Measurements from ENCODE around the gene IGSF21. TPM values are rescaled to one million over a fixed set of nuclear protein-coding genes. Genes with fewer than 3 reads are reported as not detected.

IGSF21 gene
- total and polyA plus RNA-seq, 2 of the 8 experiments (the other 6 are each of a cell fraction or from before 2014, with no cell fraction given) = 22.5 to 28.5 TPM

DNA sequence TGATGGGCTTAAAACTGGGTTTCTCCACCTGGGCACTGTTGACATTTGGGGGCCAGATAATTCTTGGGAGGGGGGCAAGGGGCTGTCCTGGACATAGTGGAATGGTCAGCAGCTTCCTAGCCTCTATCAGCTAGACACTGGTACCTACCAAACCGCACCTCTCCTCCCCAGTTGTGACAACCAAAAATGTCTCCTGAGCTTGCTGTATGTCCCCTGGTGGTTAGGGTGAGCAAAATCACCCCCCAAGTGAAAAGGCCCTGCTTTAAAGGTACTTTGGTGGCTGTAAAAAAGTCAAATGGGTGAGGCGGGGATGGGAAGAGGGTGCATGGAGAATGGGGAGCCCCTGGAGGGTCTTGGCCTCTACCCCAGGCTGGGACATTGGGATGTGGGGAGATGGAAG is 182.0 kb downstream of the IGSF21 start:
- ChIA-PET CTCF (ENCODE audit: partially characterized antibody) (interaction anchor here (0.7 to 2.7 kb wide), 13 partner anchors 10 to 287 kb away, joined by 3 to 49 read pairs (median 4); no protein-coding TSS in a partner anchor), POLR2A (ENCODE audit: partially characterized antibody) (interaction anchor here (0.9 to 2.8 kb wide), 3 partner anchors 10 to 25 kb away, joined by 3 to 19 read pairs (median 8); no protein-coding TSS in a partner anchor)

More for the DNA sequence above, 182.0 kb downstream of the IGSF21 start:
- H3K56ac ChIP-seq (replicated peaks; ENCODE audit: insufficient read length, low read depth, low read length) = no peak overlapping the region
- H2AFZ ChIP-seq (ENCODE audit: low read length) = no peak overlapping the region
- H3K27ac ChIP-seq (ENCODE audit: low read depth, low read length) = no peak overlapping the region
- TF ChIP-seq, protein P1, sequence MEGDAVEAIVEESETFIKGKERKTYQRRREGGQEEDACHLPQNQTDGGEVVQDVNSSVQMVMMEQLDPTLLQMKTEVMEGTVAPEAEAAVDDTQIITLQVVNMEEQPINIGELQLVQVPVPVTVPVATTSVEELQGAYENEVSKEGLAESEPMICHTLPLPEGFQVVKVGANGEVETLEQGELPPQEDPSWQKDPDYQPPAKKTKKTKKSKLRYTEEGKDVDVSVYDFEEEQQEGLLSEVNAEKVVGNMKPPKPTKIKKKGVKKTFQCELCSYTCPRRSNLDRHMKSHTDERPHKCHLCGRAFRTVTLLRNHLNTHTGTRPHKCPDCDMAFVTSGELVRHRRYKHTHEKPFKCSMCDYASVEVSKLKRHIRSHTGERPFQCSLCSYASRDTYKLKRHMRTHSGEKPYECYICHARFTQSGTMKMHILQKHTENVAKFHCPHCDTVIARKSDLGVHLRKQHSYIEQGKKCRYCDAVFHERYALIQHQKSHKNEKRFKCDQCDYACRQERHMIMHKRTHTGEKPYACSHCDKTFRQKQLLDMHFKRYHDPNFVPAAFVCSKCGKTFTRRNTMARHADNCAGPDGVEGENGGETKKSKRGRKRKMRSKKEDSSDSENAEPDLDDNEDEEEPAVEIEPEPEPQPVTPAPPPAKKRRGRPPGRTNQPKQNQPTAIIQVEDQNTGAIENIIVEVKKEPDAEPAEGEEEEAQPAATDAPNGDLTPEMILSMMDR (IDR thresholded peaks at IDR 0.05; ENCODE audit: control extremely low read depth in 1 of 3, insufficient read depth in 1 of 3, low read depth in 1 of 3, low read length in 3 of 3) = peak in 2 of 3 experiments; percentile 14 to 22; a peak in 1 of 4 replicates
- TF ChIP-seq POLR2AphosphoS5 (IDR thresholded peaks at IDR 0.05; ENCODE audit: low read depth, low read length) (no peak), SP1 (IDR thresholded peaks at IDR 0.05; ENCODE audit: low read depth, low read length) (no peak), CHD1 (IDR thresholded peaks at IDR 0.05; ENCODE audit: low read depth, low read length) (no peak), TAF1 (IDR thresholded peaks at IDR 0.05; ENCODE audit: low read depth, low read length) (no peak), BCL11A (IDR thresholded peaks at IDR 0.05; ENCODE audit: low read depth in 2 of 2, low read length in 2 of 2) (no peak), POU5F1 (IDR thresholded peaks at IDR 0.05; ENCODE audit: low read depth, low read length) (no peak)
- H4K91ac ChIP-seq (replicated peaks; ENCODE audit: insufficient read length, low read length) = peak overlapping the region; percentile 88
- no peak overlapping the region for H3K4me3 ChIP-seq (ENCODE audit: extremely low read depth in 1 of 4, insufficient read depth in 2 of 4, low read depth in 3 of 4, low read length in 4 of 4)
- no peak overlapping the region for H3K9ac ChIP-seq (replicated peaks in 1 of 4; ENCODE audit: extremely low read depth in 1 of 4, low read depth in 3 of 4, low read length in 3 of 4)
- H3K4me2 ChIP-seq (ENCODE audit: insufficient read depth in 1 of 2, low read depth in 2 of 2, low read length in 2 of 2) = no peak overlapping the region
- peak overlapping the region; percentile 89; the same call in 1 of the 2 replicates for H2BK5ac ChIP-seq (ENCODE audit: low read depth, low read length)
- H3K4ac ChIP-seq (replicated peaks; ENCODE audit: insufficient read length, low read depth, low read length) = no peak overlapping the region
- H3K9me3 ChIP-seq (ENCODE audit: insufficient read depth in 2 of 2, low read depth in 1 of 2, low read length in 1 of 2) = no peaks in the 10 kb centered on the region
- peak overlapping the region; percentile 94 for H2BK20ac ChIP-seq (ENCODE audit: low read length)
- no peak for FAIRE-seq
- H4K8ac ChIP-seq (ENCODE audit: extremely low read depth, insufficient read depth, low read length) = no peak overlapping the region
- no peak overlapping the region for H3K23ac ChIP-seq (ENCODE audit: insufficient read length)
- H4K20me1 ChIP-seq (replicated peaks in 1 of 2; ENCODE audit: control insufficient read depth in 1 of 2, insufficient read depth in 2 of 2, low read length in 2 of 2) = no peaks in the 10 kb centered on the region
- no peak overlapping the region for H2BK120ac ChIP-seq (replicated peaks; ENCODE audit: low read depth, low read length)
- no peaks in the 10 kb centered on the region for H3K79me1 ChIP-seq (ENCODE audit: low read depth, low read length)
- H3K4me1 ChIP-seq (replicated peaks in 1 of 4; ENCODE audit: control insufficient read depth in 3 of 4, insufficient read depth in 4 of 4, low read length in 3 of 4) = peaks cover 0 to 30% (median 21%) of the 10 kb centered on the region in 4 experiments; a peak in 6 of 7 replicates
- no peak overlapping the region; the same call in 1 of the 2 replicates for H3K18ac ChIP-seq (ENCODE audit: extremely low read depth, low read length)
- peak overlapping the region; percentile 20; the same call in 1 of the 2 replicates for H2BK15ac ChIP-seq (ENCODE audit: low read length)
- no peak overlapping the region for H4K5ac ChIP-seq (ENCODE audit: insufficient read length, low read depth, low read length)
- DNase-seq (ENCODE audit: low read depth in 1 of 2, low spot score in 2 of 2) = no peak
- no peaks in the 10 kb centered on the region; a peak in 1 of 7 replicates for H3K27me3 ChIP-seq (replicated peaks in 1 of 4; ENCODE audit: control insufficient read depth in 3 of 4, extremely low read depth in 1 of 4, insufficient read depth in 3 of 4, low read length in 3 of 4)
- H3K36me3 ChIP-seq (ENCODE audit: control insufficient read depth in 2 of 4, insufficient read depth in 4 of 4, low read length in 3 of 4) = no peaks in the 10 kb centered on the region
- WGBS, 2 experiments (ENCODE audit: extremely low coverage in 1 of 2, insufficient coverage in 1 of 2, insufficient read length in 1 of 2, insufficient replicate concordance in 2 of 2, low coverage in 1 of 2, low lambda C conversion rate in 2 of 2, missing lambda C conversion rate in 1 of 2) = 80% methylated on average over 2 of the region's 2 CpGs; no CpG with 5 or more reads in 1 of the 2 experiments
- H2BK12ac ChIP-seq (ENCODE audit: low read depth, low read length) = peak overlapping the region; percentile 100
- no peaks in the 10 kb centered on the region for H3K23me2 ChIP-seq (ENCODE audit: low read depth, low read length)
- H2AK5ac ChIP-seq (ENCODE audit: low read depth, low read length) = peak overlapping the region; percentile 84; the same call in 1 of the 2 replicates
- no peaks in the 10 kb centered on the region for H3K79me2 ChIP-seq (ENCODE audit: control insufficient read depth in 1 of 2, insufficient read depth in 2 of 2, low read length in 2 of 2)
- no peak overlapping the region for H3K14ac ChIP-seq (ENCODE audit: insufficient read length)
